ENCODE data around the gene RNF169. TPM values are rescaled to one million over a fixed set of nuclear protein-coding genes. Genes with fewer than 3 reads are reported as not detected.
A peak's percentile ranks its signal among the peaks of the same experiment; 100 is the strongest.

The RNF169 gene
- total and polyA plus RNA-seq, 2 experiments from 2014 or later: 0.78 to 16.5 TPM

DNA sequence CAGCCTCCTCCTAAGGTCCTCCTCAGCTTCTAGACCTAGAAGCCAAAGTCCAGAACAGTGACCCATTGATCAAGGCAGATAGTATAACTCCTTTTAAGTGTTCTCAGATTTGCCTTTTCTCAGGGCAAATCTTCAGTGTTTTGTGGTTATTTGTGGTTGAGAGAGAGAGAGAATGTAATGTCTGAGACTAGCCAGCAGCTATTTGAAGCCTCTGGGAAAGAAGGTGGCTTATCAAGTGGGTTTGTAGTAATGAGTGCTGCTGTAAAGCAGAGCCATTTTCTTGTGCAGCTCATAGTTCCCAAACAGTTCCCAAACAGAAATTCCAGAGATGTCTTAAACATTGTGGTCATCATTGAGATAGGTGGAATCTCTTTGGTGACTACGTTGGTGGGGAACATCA lies 89.5 kb downstream of the RNF169 start:
- no peak overlapping the region for H3K4me2 ChIP-seq
- no peaks in the 10 kb centered on the region for H3K9me2 ChIP-seq (ENCODE audit: insufficient read depth)
- H3K27ac Mint-ChIP-seq: no peak overlapping the region
- TF ChIP-seq CREB1 (CRISPR knock-in tag; IDR thresholded peaks at IDR 0.05; ENCODE audit: low read depth): no peak
- no peak for TF ChIP-seq EZH2phosphoT487 (IDR thresholded peaks at IDR 0.05; ENCODE audit: unreplicated experiment)
- TF ChIP-seq, protein P1, sequence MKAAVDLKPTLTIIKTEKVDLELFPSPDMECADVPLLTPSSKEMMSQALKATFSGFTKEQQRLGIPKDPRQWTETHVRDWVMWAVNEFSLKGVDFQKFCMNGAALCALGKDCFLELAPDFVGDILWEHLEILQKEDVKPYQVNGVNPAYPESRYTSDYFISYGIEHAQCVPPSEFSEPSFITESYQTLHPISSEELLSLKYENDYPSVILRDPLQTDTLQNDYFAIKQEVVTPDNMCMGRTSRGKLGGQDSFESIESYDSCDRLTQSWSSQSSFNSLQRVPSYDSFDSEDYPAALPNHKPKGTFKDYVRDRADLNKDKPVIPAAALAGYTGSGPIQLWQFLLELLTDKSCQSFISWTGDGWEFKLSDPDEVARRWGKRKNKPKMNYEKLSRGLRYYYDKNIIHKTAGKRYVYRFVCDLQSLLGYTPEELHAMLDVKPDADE (IDR thresholded peaks at IDR 0.05): no peak
- TF ChIP-seq, protein P2, sequence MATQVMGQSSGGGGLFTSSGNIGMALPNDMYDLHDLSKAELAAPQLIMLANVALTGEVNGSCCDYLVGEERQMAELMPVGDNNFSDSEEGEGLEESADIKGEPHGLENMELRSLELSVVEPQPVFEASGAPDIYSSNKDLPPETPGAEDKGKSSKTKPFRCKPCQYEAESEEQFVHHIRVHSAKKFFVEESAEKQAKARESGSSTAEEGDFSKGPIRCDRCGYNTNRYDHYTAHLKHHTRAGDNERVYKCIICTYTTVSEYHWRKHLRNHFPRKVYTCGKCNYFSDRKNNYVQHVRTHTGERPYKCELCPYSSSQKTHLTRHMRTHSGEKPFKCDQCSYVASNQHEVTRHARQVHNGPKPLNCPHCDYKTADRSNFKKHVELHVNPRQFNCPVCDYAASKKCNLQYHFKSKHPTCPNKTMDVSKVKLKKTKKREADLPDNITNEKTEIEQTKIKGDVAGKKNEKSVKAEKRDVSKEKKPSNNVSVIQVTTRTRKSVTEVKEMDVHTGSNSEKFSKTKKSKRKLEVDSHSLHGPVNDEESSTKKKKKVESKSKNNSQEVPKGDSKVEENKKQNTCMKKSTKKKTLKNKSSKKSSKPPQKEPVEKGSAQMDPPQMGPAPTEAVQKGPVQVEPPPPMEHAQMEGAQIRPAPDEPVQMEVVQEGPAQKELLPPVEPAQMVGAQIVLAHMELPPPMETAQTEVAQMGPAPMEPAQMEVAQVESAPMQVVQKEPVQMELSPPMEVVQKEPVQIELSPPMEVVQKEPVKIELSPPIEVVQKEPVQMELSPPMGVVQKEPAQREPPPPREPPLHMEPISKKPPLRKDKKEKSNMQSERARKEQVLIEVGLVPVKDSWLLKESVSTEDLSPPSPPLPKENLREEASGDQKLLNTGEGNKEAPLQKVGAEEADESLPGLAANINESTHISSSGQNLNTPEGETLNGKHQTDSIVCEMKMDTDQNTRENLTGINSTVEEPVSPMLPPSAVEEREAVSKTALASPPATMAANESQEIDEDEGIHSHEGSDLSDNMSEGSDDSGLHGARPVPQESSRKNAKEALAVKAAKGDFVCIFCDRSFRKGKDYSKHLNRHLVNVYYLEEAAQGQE (IDR thresholded peaks at IDR 0.05; ENCODE audit: unreplicated experiment): no peak
- TF ChIP-seq STAT1 (IDR thresholded peaks at IDR 0.05; ENCODE audit: unreplicated experiment): no peak
- no peak for TF ChIP-seq POLR2AphosphoS5 (IDR thresholded peaks at IDR 0.05; ENCODE audit: low read depth)
- TF ChIP-seq JUNB (IDR thresholded peaks at IDR 0.05; ENCODE audit: unreplicated experiment): no peak
- TF ChIP-seq ZNF331 (CRISPR knock-in tag; IDR thresholded peaks at IDR 0.05; ENCODE audit: low read depth): no peak
- no peaks in the 10 kb centered on the region for H3K79me2 ChIP-seq (replicated peaks; ENCODE audit: insufficient read depth)
- DNase-seq (ENCODE audit: low spot score): no peak
- H3K4me1 ChIP-seq (ENCODE audit: insufficient read depth): no peaks in the 10 kb centered on the region
- H3K4me3 ChIP-seq: no peak overlapping the region
- H3K9me3 Mint-ChIP-seq: no peaks in the 10 kb centered on the region; the same call in 2 of the 3 replicates
- peaks cover 5% of the 10 kb centered on the region; the same call in 1 of the 3 replicates for H3K4me1 Mint-ChIP-seq
- H3F3A ChIP-seq (replicated peaks; ENCODE audit: low read depth): no peaks in the 10 kb centered on the region
- peaks cover 6% of the 10 kb centered on the region for H3K27me3 Mint-ChIP-seq (ENCODE audit: insufficient read depth, low read depth, poor library complexity)
- H3K27ac ChIP-seq (ENCODE audit: low read depth): no peak overlapping the region
- no peak overlapping the region for H3K4me3 Mint-ChIP-seq
- no peak for ATAC-seq
- no peaks in the 10 kb centered on the region; the same call in 1 of the 2 replicates for H4K20me1 ChIP-seq (replicated peaks; ENCODE audit: insufficient read depth)
- peaks cover 20% of the 10 kb centered on the region for H3K36me3 Mint-ChIP-seq (ENCODE audit: low read depth)
- no peaks in the 10 kb centered on the region for H3K27me3 ChIP-seq (ENCODE audit: insufficient read depth)
- H3K36me3 ChIP-seq (ENCODE audit: insufficient read depth): peaks cover 15% of the 10 kb centered on the region; the same call in 1 of the 2 replicates
- no peak overlapping the region for H2AFZ ChIP-seq

DNA sequence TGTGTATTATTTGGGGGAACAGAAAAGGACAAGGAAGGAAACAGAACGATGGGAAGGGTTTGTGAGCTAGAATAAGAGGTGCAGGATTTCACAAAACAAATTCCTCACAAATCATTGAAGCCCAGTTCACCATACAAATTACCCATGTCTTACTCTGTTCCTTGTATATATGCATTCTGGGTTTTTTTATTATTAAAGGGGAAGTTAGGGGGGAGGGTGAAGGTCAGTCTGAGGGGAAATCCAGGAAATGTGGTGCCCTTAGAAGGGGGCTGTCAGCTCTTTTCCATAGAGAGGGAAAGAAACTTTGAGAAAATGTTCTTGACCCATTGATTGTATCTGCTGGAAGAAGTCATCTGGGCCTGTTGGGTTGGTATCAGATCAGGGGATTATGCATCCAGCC lies 90.8 kb downstream of the RNF169 start:
- TF ChIP-seq NANOG (IDR thresholded peaks at IDR 0.05; ENCODE audit: borderline replicate concordance) (no peak), ZNF331 (CRISPR knock-in tag; IDR thresholded peaks at IDR 0.05; ENCODE audit: low read depth) (no peak), EZH2phosphoT487 (IDR thresholded peaks at IDR 0.05; ENCODE audit: unreplicated experiment) (no peak), JUNB (IDR thresholded peaks at IDR 0.05; ENCODE audit: unreplicated experiment) (no peak), STAT1 (IDR thresholded peaks at IDR 0.05; ENCODE audit: unreplicated experiment) (no peak), POLR2AphosphoS5 (IDR thresholded peaks at IDR 0.05; ENCODE audit: low read depth) (no peak)
- TF ChIP-seq, protein P3, sequence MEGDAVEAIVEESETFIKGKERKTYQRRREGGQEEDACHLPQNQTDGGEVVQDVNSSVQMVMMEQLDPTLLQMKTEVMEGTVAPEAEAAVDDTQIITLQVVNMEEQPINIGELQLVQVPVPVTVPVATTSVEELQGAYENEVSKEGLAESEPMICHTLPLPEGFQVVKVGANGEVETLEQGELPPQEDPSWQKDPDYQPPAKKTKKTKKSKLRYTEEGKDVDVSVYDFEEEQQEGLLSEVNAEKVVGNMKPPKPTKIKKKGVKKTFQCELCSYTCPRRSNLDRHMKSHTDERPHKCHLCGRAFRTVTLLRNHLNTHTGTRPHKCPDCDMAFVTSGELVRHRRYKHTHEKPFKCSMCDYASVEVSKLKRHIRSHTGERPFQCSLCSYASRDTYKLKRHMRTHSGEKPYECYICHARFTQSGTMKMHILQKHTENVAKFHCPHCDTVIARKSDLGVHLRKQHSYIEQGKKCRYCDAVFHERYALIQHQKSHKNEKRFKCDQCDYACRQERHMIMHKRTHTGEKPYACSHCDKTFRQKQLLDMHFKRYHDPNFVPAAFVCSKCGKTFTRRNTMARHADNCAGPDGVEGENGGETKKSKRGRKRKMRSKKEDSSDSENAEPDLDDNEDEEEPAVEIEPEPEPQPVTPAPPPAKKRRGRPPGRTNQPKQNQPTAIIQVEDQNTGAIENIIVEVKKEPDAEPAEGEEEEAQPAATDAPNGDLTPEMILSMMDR (conservative IDR thresholded peaks at IDR 0.05; ENCODE audit: low read depth in 2 of 2): no peak
- peaks cover 5% of the 10 kb centered on the region; the same call in 2 of the 3 replicates for H3K4me1 Mint-ChIP-seq
- H3K27me3 Mint-ChIP-seq (ENCODE audit: insufficient read depth, low read depth, poor library complexity): peaks cover 9% of the 10 kb centered on the region
- Histone ChIP-seq H3K36me3 (ENCODE audit: insufficient read depth) (peaks cover 15% of the 10 kb centered on the region; the same call in 1 of the 2 replicates), H3K27me3 (ENCODE audit: insufficient read depth) (no peaks in the 10 kb centered on the region), H3K4me3 (no peak overlapping the region), H2AFZ (no peak overlapping the region), H3K4me1 (ENCODE audit: insufficient read depth) (no peaks in the 10 kb centered on the region), H3K9me2 (ENCODE audit: insufficient read depth) (no peaks in the 10 kb centered on the region), H3K79me2 (replicated peaks; ENCODE audit: insufficient read depth) (no peaks in the 10 kb centered on the region), H3K4me2 (no peak overlapping the region), H3F3A (replicated peaks; ENCODE audit: low read depth) (no peaks in the 10 kb centered on the region), H3K27ac (ENCODE audit: low read depth) (no peak overlapping the region), H4K20me1 (replicated peaks; ENCODE audit: insufficient read depth) (no peaks in the 10 kb centered on the region; the same call in 1 of the 2 replicates)
- no peaks in the 10 kb centered on the region; the same call in 2 of the 3 replicates for H3K9me3 Mint-ChIP-seq
- no peak overlapping the region for H3K4me3 Mint-ChIP-seq
- peak overlapping the region; percentile 82; the same call in 1 of the 2 replicates for H3K27ac Mint-ChIP-seq
- DNase-seq (ENCODE audit: low spot score): no peak
- peaks cover 19% of the 10 kb centered on the region for H3K36me3 Mint-ChIP-seq (ENCODE audit: low read depth)
- no peak for ATAC-seq

Data from GM23338 (cell line).